HG03066 (cell line): ENCODE results near the gene TNFSF4.
"Not testable (repeated sequence)": the region's sequence is repeated elsewhere in the genome, so short reads cannot be mapped to it uniquely, and the experiment has no call there.

ENCODE experiments used
- ATAC-seq: cut with Tn5 transposase; IDR thresholded peaks from one replicate; pipeline ENCODE4 v1.9.1; 2021; ENCODE audit warnings: low read depth; ENCODE audit not compliant: unreplicated experiment

Gene TNFSF4

DNA sequence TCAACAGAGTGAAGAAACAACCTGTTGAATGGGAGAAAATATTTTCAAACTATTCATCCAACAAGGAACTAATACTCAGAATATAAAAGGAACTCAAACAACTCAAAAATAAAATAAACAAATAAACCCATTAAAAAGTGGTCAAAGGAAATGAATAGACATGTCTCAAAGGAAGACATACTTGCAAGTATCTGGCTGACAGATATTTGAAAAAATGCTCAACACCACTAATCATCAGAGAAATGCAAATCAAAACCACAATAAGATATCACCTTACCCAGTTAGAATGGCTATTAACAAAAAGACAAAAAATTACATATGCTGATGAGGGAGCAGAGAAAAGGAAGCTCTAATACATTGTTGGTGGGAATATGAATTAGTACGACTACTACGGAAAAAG is 38.2 kb downstream of the TNFSF4 start:
- ATAC-seq = no peak

- ATAC-seq = no peak
Measured at GRCh38 chr1:173164686-173165085, 42.4 kb downstream of the TNFSF4 start.

- ATAC-seq = no peak
Measured at GRCh38 chr1:173164178-173164577, 43.0 kb downstream of the TNFSF4 start.

DNA sequence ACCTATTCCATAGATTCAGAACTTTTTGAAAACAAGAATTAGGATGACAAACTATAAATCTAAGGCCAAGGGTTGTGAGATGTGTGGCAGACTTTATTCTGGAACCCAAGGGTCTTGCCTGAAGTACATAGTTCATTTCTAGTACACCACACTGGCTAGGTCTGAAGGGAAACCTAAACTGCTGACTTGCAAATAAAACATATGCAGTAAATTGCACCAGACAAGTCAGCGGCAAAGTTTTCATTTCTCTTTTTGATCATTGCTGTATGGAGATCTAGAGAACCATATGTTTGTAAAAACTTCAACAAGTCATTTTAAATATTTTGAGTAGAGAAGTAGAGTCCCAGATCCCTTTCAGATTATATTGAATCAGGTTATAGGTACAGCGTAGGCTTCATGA is 43.9 kb downstream of the TNFSF4 start:
- ATAC-seq = no peak

- no peak for ATAC-seq
Measured at GRCh38 chr1:173162601-173163000, 44.5 kb downstream of the TNFSF4 start.

DNA sequence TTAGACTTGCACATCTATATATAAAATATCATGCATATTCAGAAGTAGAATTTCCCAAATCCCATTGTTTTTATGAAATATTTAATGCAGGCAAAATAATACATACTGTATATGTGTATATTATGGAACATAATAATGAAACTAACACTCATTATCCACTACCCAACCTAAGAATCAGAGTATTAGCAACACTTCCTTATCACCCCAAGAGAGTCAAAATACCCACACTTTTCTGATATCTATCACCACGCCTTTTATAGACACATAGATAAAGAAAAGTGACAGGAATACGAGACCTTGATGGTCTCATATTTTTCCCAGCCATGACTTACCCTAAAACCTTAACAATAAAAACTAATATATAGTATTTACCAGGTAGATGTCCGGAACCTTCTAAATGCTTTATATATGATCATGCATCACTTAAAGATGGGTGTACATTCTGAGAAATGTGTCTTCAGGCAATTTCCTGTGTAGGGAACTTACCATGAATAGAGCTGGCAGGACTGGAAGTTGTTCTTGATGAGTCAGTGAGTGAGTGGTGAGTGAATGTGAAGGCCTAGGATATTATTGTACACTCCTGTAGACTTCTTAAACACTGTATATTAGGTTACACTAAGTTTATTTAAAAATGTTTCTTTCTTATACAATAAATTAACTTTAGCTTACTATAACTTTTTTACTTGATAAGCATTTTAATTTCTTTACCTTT is 45.5 kb downstream of the TNFSF4 start:
- no peak for ATAC-seq

GRCh38 chr1:173153964-173154363 is 53.2 kb downstream of the TNFSF4 start:
- ATAC-seq = not testable (repeated sequence)

DNA sequence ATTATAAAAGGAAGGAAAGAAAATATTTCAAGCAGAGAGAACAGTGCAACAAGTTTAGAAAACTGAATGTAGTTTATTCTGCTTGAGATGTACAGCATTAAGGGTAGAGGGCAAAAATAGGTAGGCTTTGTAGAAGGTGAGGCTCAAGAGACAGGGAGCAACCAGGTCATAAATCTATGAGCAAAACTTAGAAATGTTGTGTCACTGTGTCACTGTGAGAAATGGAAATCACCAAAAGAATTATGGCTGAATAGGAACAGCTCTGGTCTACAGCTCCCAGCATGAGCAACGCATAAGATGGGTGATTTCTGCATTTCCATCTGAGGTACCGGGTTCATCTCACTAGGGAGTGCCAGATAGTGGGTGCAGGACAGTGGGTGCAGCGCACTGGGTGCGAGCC is 53.6 kb downstream of the TNFSF4 start:
- ATAC-seq = no peak

- no peak for ATAC-seq
Measured at GRCh38 chr1:173152598-173152997, 54.5 kb downstream of the TNFSF4 start.

DNA sequence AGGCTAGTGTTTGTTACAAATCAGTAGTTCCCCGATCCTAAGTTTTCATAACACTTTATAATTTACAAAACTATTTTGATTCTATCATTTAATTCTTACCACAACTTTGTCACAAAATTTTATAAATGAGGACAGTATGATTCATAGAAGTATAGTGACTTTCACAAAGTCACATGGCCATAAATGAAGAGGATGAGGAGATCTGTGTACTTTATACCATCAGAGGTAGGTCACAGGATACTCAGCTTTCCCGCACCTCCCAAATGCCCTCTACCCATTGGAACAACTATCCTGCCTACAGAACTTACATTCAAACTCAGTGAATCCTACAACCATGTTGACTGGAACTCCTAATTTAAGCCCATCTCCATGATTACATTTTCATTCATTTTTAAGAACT is 56.3 kb downstream of the TNFSF4 start:
- no peak for ATAC-seq

DNA sequence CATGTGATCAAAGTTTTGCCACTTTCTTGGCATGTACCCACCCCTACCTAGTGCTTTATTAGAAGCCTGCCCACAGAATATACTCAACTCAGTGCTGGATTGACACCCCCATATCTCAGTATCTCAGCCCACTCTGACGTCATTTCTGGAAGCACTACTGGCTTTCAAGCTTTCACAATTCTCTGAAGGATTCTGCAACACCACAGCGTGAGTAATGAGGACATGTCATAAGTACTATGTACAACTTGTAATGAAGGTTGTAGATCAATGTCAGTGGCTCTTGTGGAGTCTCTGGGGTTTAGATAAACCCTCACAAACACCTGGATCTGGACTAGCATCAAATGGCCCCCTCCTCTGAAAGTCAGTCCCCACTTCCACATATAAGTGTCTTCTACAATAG is 57.2 kb downstream of the TNFSF4 start:
- ATAC-seq = no peak

DNA sequence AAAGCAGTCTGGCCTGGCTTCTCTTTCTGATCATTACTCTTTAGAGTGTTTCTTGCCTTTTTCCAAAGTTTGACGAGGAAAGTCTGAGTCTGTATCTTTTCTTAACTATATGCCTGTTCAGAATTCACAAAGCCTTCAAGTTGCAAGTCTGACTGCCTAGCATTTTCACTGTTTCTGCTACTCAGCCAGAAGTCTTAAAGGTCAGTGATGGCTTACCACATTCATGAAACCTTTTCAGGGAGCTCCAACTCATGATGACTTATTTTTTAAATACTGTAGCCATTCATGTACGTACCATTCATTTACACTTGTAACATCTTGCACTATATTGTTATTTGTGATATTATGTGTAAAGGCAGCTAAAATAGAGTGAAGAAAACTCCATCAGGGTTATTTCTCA is 58.2 kb downstream of the TNFSF4 start:
- no peak for ATAC-seq

DNA sequence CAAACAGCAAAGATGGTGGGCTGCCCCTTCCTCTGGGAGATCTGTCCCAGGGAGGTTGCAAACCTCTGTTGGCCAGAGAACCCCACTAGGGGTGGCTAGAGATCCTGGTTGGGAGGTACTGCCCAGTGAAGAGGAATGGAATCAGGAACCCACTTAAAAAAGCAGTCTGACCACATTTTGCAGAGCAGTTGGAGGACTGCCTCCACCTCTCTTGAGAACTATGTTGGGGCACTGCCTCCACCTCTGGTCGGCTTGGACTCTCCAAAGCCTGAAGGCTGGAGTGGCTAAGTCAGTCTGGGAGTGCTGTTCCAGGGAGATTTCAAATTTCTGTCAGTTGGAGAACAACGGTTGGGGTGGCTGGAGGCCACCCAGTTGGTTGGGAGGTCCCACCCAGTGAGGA is 58.6 kb downstream of the TNFSF4 start:
- ATAC-seq = no peak

GRCh38 chr1:173140733-173141132 is 66.4 kb downstream of the TNFSF4 start:
- ATAC-seq = no peak

DNA sequence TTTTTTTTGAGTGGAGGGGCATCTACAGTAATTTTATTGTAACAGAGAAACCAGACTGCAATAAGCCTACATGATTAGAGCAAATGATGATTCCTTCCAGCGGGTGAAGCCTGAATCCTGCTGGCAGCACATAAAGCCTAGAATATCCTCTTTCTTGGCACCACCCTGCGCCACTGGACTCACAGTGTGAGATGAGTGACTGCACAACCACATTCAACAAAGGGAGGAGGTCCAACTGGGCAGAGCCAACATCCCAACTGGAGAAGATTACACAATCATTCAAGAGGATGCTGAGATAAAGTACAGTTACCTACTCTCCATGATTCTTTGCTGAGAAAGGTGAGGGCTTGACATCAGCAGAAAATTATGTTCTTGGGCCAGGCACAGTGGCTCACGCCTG is 67.4 kb downstream of the TNFSF4 start:
- ATAC-seq = no peak

DNA sequence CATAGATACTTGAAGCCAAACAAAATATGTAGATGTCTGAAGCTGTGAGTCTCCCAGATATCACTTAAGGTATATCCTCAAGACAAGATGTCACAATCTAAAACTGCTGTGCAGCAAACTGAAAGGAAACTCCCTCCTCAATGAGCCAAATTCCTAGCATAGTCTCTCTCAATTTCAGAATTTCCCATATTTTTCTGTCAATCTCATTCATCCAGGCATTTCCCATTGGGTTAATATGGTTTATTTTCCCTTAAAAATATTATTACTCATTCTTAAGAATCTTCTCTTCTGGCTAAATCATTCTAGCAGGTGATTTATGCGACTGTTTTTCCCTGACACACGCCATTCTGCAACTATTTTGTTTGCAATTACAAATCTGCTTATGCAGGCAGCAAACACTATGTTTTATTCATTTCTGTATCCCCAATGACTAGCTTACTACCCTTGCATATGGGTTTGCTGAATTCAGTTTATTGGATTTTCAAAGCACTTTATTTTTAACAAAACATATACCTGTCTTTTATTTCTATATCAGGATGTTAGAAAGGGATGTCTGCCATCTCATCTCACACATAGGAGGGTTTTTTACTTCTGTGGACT is 69.9 kb downstream of the TNFSF4 start:
- no peak for ATAC-seq

GRCh38 chr1:173134800-173135199 is 72.3 kb downstream of the TNFSF4 start:
- ATAC-seq = no peak

DNA sequence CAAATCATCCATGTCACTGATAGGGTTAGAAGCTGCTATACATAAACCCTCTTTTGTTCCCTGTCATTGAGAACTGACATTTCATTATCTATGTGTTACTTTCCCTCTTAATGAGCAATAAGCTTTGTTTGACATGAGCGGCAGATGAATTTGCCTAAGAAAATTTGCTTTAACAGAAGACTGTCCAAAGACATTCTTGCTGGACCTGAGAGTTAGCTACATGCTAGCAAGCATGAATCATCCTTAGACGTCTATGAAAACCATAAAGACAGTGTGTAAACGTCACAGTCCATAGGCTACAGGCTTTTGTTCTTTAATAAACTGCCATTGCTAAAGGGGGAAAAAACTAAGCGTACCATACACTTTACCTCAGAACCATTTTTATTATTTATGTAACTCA is 73.1 kb downstream of the TNFSF4 start:
- no peak for ATAC-seq
